ENCODE measurements around the gene AQP12A. TPM values are rescaled to one million over a fixed set of nuclear protein-coding genes. Genes with fewer than 3 reads are reported as not detected.

AQP12A gene
- total RNA-seq, 2 donors from 2014 or later = not detected

- ATAC-seq (replicated peaks in 1 of 2) = no peak
- no peak for DNase-seq
- no peaks in the 10 kb centered on the region for H3K36me3 Mint-ChIP-seq (ENCODE audit: insufficient read depth in 2 of 2)
- H3K9me3 Mint-ChIP-seq = no peaks in the 10 kb centered on the region
- no peaks in the 10 kb centered on the region for H3K4me1 Mint-ChIP-seq (ENCODE audit: low read depth)
- peaks cover 11% of the 10 kb centered on the region for H3K27me3 Mint-ChIP-seq (ENCODE audit: low read depth)
- no peak overlapping the region for H3K4me3 Mint-ChIP-seq
- H3K27ac Mint-ChIP-seq = no peak overlapping the region
Measured at GRCh38 chr2:240712121-240712520, 20.5 kb downstream of the AQP12A start.

- H3K36me3 Mint-ChIP-seq (ENCODE audit: insufficient read depth in 2 of 2) = no peaks in the 10 kb centered on the region
- H3K4me1 Mint-ChIP-seq (ENCODE audit: low read depth) = no peaks in the 10 kb centered on the region
- ATAC-seq (replicated peaks in 1 of 2) (no peak), DNase-seq (no peak)
- H3K27ac Mint-ChIP-seq = no peak overlapping the region
- no peak overlapping the region for H3K4me3 Mint-ChIP-seq
- no peaks in the 10 kb centered on the region for H3K9me3 Mint-ChIP-seq
- peaks cover 4% of the 10 kb centered on the region for H3K27me3 Mint-ChIP-seq (ENCODE audit: low read depth)
Measured at GRCh38 chr2:240713071-240713927, 21.6 kb downstream of the AQP12A start.

GRCh38 chr2:240713928-240714746 lies 22.5 kb downstream of the AQP12A start:
- H3K27ac Mint-ChIP-seq = no peak overlapping the region
- H3K4me3 Mint-ChIP-seq = no peak overlapping the region
- H3K9me3 Mint-ChIP-seq = no peaks in the 10 kb centered on the region
- no peaks in the 10 kb centered on the region for H3K4me1 Mint-ChIP-seq (ENCODE audit: low read depth)
- H3K27me3 Mint-ChIP-seq (ENCODE audit: low read depth) = no peaks in the 10 kb centered on the region
- DNase-seq (no peak), ATAC-seq (replicated peaks in 1 of 2) (no peak)
- H3K36me3 Mint-ChIP-seq (ENCODE audit: insufficient read depth in 2 of 2) = no peaks in the 10 kb centered on the region

GRCh38 chr2:240714747-240715725 lies 23.4 kb downstream of the AQP12A start:
- Mint-ChIP-seq H3K36me3 (ENCODE audit: insufficient read depth in 2 of 2) (no peaks in the 10 kb centered on the region), H3K27ac (no peak overlapping the region), H3K27me3 (ENCODE audit: low read depth) (no peaks in the 10 kb centered on the region), H3K9me3 (no peaks in the 10 kb centered on the region), H3K4me1 (ENCODE audit: low read depth) (no peaks in the 10 kb centered on the region), H3K4me3 (no peak overlapping the region)
- DNase-seq (no peak), ATAC-seq (replicated peaks in 1 of 2) (no peak)

- ATAC-seq (replicated peaks in 1 of 2) = no peak
Measured at GRCh38 chr2:240716130-240716798, 24.6 kb downstream of the AQP12A start.

GRCh38 chr2:240717181-240717641 lies 25.5 kb downstream of the AQP12A start:
- Mint-ChIP-seq H3K27ac (no peak overlapping the region), H3K4me1 (ENCODE audit: low read depth) (no peaks in the 10 kb centered on the region), H3K9me3 (no peaks in the 10 kb centered on the region), H3K4me3 (no peak overlapping the region), H3K27me3 (ENCODE audit: low read depth) (no peaks in the 10 kb centered on the region), H3K36me3 (ENCODE audit: insufficient read depth in 2 of 2) (no peaks in the 10 kb centered on the region)
- ATAC-seq (replicated peaks in 1 of 2) = no peak
- no peak for DNase-seq

More at GRCh38 chr2:240716130-240716798, 24.6 kb downstream of the AQP12A start:
- Mint-ChIP-seq H3K27ac (no peak overlapping the region), H3K9me3 (no peaks in the 10 kb centered on the region), H3K4me3 (no peak overlapping the region), H3K27me3 (ENCODE audit: low read depth) (no peaks in the 10 kb centered on the region), H3K4me1 (ENCODE audit: low read depth) (no peaks in the 10 kb centered on the region), H3K36me3 (ENCODE audit: insufficient read depth in 2 of 2) (no peaks in the 10 kb centered on the region)
- no peak for DNase-seq

- Mint-ChIP-seq H3K4me3 (no peak overlapping the region), H3K4me1 (ENCODE audit: low read depth) (no peaks in the 10 kb centered on the region), H3K27me3 (ENCODE audit: low read depth) (no peaks in the 10 kb centered on the region), H3K9me3 (no peaks in the 10 kb centered on the region), H3K36me3 (ENCODE audit: insufficient read depth in 2 of 2) (no peaks in the 10 kb centered on the region), H3K27ac (no peak overlapping the region)
- ATAC-seq (replicated peaks in 1 of 2) (no peak), DNase-seq (no peak)
Measured at GRCh38 chr2:240717681-240718581, 26.3 kb downstream of the AQP12A start.

- Mint-ChIP-seq H3K27me3 (ENCODE audit: low read depth) (no peaks in the 10 kb centered on the region), H3K9me3 (no peaks in the 10 kb centered on the region), H3K27ac (no peak overlapping the region), H3K4me1 (ENCODE audit: low read depth) (no peaks in the 10 kb centered on the region), H3K4me3 (no peak overlapping the region), H3K36me3 (ENCODE audit: insufficient read depth in 2 of 2) (no peaks in the 10 kb centered on the region)
- ATAC-seq (replicated peaks in 1 of 2) (no peak), DNase-seq (no peak)
Measured at GRCh38 chr2:240718896-240719490, 27.3 kb downstream of the AQP12A start.

GRCh38 chr2:240719676-240720545 lies 28.2 kb downstream of the AQP12A start:
- no peaks in the 10 kb centered on the region for H3K36me3 Mint-ChIP-seq (ENCODE audit: insufficient read depth in 2 of 2)
- H3K4me1 Mint-ChIP-seq (ENCODE audit: low read depth) = no peaks in the 10 kb centered on the region
- H3K9me3 Mint-ChIP-seq = no peaks in the 10 kb centered on the region
- DNase-seq = no peak
- H3K4me3 Mint-ChIP-seq = no peak overlapping the region
- no peak for ATAC-seq (replicated peaks in 1 of 2)
- H3K27me3 Mint-ChIP-seq (ENCODE audit: low read depth) = no peaks in the 10 kb centered on the region
- no peak overlapping the region for H3K27ac Mint-ChIP-seq

GRCh38 chr2:240720686-240721595 lies 29.3 kb downstream of the AQP12A start:
- Mint-ChIP-seq H3K36me3 (ENCODE audit: insufficient read depth in 2 of 2) (no peaks in the 10 kb centered on the region), H3K27me3 (ENCODE audit: low read depth) (no peaks in the 10 kb centered on the region), H3K4me3 (no peak overlapping the region), H3K27ac (no peak overlapping the region), H3K9me3 (no peaks in the 10 kb centered on the region), H3K4me1 (ENCODE audit: low read depth) (no peaks in the 10 kb centered on the region)
- no peak for DNase-seq
- no peak for ATAC-seq (replicated peaks in 1 of 2)
